Measurements from ENCODE around the gene RPS8. TPM values are rescaled to one million over a fixed set of nuclear protein-coding genes. Genes with fewer than 3 reads are reported as not detected.
A peak's percentile ranks its signal among the peaks of the same experiment; 100 is the strongest.

The RPS8 gene
- total and polyA plus RNA-seq, 2 experiments from 2014 or later = 534 to 2,166 TPM

DNA sequence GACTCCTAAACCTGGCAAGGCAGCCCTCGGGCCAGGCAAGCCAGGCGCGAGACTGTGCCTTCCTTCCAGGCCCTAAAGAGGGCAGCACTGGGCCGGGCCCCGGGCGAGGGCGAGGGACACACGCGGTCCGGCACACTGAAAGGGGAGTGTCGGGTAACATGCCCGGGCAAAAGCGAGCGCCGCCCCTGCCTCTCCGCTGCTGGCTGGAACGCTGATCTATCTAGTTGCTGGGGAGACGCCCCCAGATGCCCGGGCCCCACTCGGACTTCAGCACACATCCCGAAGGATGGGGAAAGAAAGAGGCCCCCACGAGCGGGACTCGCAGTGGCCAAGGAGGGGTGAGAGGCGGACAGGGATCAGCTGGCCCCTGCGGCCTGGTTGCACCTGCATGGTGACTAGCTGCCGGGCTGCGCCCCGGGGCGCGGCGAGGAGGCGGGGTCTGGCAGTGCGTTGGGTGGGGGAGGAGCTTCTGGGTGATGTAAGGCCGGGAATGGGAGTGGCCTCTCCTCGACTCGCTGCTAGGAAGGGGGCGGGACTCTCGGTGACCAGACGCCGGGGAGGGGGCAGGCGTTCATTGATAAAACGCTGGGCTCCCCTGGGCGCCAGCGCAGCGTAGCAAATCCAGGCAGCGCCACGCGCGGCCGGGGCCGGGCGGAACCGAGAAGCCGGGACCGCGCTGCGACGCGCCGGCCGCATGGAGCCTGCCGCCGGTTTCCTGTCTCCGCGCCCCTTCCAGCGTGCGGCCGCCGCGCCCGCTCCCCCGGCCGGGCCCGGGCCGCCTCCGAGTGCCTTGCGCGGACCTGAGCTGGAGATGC lies 24.6 kb downstream of the RPS8 start, which contains the start of gene PLK3:
Gene PLK3, plus strand, starts transcription at position 608 of the 815 bp plus-strand sequence. Its CDS starts 87 bp downstream, at position 695.
- Histone ChIP-seq H3K27ac (peak within 1 kb of the TSS; percentile 89), H3K27me3 (no peaks in the 10 kb centered on the region), H3K9me3 (ENCODE audit: low read depth) (no peaks in the 10 kb centered on the region), H3K4me1 (ENCODE audit: low read depth) (peaks cover 11% of the 10 kb centered on the region), H3K36me3 (no peaks in the 10 kb centered on the region), H3K4me3 (peak within 1 kb of the TSS; percentile 55)
- DNase-seq (ENCODE audit: low read depth in 1 of 2, low spot score in 1 of 2) = peak; percentile 97 to 99
- TF ChIP-seq, protein P1, sequence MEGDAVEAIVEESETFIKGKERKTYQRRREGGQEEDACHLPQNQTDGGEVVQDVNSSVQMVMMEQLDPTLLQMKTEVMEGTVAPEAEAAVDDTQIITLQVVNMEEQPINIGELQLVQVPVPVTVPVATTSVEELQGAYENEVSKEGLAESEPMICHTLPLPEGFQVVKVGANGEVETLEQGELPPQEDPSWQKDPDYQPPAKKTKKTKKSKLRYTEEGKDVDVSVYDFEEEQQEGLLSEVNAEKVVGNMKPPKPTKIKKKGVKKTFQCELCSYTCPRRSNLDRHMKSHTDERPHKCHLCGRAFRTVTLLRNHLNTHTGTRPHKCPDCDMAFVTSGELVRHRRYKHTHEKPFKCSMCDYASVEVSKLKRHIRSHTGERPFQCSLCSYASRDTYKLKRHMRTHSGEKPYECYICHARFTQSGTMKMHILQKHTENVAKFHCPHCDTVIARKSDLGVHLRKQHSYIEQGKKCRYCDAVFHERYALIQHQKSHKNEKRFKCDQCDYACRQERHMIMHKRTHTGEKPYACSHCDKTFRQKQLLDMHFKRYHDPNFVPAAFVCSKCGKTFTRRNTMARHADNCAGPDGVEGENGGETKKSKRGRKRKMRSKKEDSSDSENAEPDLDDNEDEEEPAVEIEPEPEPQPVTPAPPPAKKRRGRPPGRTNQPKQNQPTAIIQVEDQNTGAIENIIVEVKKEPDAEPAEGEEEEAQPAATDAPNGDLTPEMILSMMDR (IDR thresholded peaks at IDR 0.05; ENCODE audit: low read depth, low read length) = peak; percentile 90

- peak in 1 of 2 donors; percentile 42 for DNase-seq (ENCODE audit: low read depth in 1 of 2, low spot score in 1 of 2)
- Histone ChIP-seq H3K27me3 (no peaks in the 10 kb centered on the region), H3K36me3 (peaks cover 6% of the 10 kb centered on the region), H3K4me1 (ENCODE audit: low read depth) (peaks cover 11% of the 10 kb centered on the region), H3K9me3 (ENCODE audit: low read depth) (no peaks in the 10 kb centered on the region), H3K4me3 (no peak overlapping the region), H3K27ac (peak overlapping the region; percentile 53)
- TF ChIP-seq, protein P1 (IDR thresholded peaks at IDR 0.05; ENCODE audit: low read depth, low read length) = no peak
Measured at GRCh38 chr1:44801491-44802305, 26.4 kb downstream of the RPS8 start.

- Histone ChIP-seq H3K27ac (peak overlapping the region; percentile 53), H3K27me3 (no peaks in the 10 kb centered on the region), H3K9me3 (ENCODE audit: low read depth) (no peaks in the 10 kb centered on the region), H3K36me3 (peaks cover 6% of the 10 kb centered on the region), H3K4me1 (ENCODE audit: low read depth) (peaks cover 17% of the 10 kb centered on the region), H3K4me3 (no peak overlapping the region)
- DNase-seq (ENCODE audit: low read depth in 1 of 2, low spot score in 1 of 2) = no peak
- TF ChIP-seq, protein P1 (IDR thresholded peaks at IDR 0.05; ENCODE audit: low read depth, low read length) = no peak
Measured at GRCh38 chr1:44802306-44803061, 27.1 kb downstream of the RPS8 start.

DNA sequence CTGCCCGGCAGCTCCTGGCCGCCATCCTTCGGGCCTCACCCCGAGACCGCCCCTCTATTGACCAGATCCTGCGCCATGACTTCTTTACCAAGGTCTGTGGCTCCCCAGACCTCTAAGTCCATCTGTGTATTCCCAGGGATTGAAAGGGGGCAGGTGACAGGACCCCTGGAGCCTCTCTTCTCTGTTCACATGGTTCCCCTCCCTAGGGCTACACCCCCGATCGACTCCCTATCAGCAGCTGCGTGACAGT lies 27.6 kb downstream of the RPS8 start:
- no peaks in the 10 kb centered on the region for H3K9me3 ChIP-seq (ENCODE audit: low read depth)
- no peak for DNase-seq (ENCODE audit: low read depth in 1 of 2, low spot score in 1 of 2)
- H3K27me3 ChIP-seq = no peaks in the 10 kb centered on the region
- H3K4me1 ChIP-seq (ENCODE audit: low read depth) = peaks cover 22% of the 10 kb centered on the region
- no peak overlapping the region for H3K4me3 ChIP-seq
- peak overlapping the region; percentile 53 for H3K27ac ChIP-seq
- TF ChIP-seq, protein P1 (IDR thresholded peaks at IDR 0.05; ENCODE audit: low read depth, low read length) = no peak
- H3K36me3 ChIP-seq = peaks cover 6% of the 10 kb centered on the region

DNA sequence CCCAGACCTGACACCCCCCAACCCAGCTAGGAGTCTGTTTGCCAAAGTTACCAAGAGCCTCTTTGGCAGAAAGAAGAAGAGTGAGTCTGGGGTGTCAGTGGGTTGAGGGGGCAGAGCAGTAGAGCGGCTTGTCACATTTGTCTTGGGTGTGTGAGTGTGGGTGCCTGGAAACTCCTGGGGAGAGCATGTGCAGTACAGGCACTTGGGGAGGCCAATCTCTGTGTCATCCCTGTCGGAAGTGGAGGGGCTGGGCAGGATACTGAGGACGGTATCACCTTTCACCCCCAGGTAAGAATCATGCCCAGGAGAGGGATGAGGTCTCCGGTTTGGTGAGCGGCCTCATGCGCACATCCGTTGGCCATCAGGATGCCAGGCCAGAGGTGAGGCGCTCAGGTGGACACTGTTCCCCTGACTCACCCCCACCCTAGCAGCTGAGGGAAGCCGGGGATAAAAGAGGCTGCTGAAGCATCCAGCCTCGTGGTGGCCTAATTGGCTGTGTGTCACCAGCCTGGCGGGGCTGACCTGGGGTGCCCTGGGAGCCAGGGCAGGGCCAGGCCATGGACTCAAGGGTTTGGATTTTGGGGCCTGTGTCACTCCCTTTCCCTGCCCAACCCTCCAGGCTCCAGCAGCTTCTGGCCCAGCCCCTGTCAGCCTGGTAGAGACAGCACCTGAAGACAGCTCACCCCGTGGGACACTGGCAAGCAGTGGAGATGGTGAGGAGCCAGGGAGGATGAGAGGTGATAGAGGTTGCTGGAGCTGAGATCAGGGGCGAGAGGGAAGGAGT lies 28.2 kb downstream of the RPS8 start:
- H3K36me3 ChIP-seq = peaks cover 6% of the 10 kb centered on the region
- no peaks in the 10 kb centered on the region for H3K9me3 ChIP-seq (ENCODE audit: low read depth)
- H3K27me3 ChIP-seq = no peaks in the 10 kb centered on the region
- no peak for DNase-seq (ENCODE audit: low read depth in 1 of 2, low spot score in 1 of 2)
- peaks cover 27% of the 10 kb centered on the region for H3K4me1 ChIP-seq (ENCODE audit: low read depth)
- peak overlapping the region; percentile 53 for H3K27ac ChIP-seq
- TF ChIP-seq, protein P1 (IDR thresholded peaks at IDR 0.05; ENCODE audit: low read depth, low read length) = no peak
- H3K4me3 ChIP-seq = no peak overlapping the region
